HG03066 (cell line): ENCODE results near the gene SLC30A7.
"Not testable (repeated sequence)": the region's sequence is repeated elsewhere in the genome, so short reads cannot be mapped to it uniquely, and the experiment has no call there.

ENCODE experiments used
- ATAC-seq: cut with Tn5 transposase; IDR thresholded peaks from one replicate; pipeline ENCODE4 v1.9.1; 2021; ENCODE audit warnings: low read depth; ENCODE audit not compliant: unreplicated experiment

Gene SLC30A7

GRCh38 chr1:100889007-100889406, 6.9 kb upstream of the SLC30A7 start:
- ATAC-seq: not testable (repeated sequence)

GRCh38 chr1:100889869-100890482, 5.9 kb upstream of the SLC30A7 start:
- ATAC-seq: not testable (repeated sequence)

- no peak for ATAC-seq
Measured at GRCh38 chr1:100891380-100891779, 4.5 kb upstream of the SLC30A7 start.

GRCh38 chr1:100892554-100892953, 3.3 kb upstream of the SLC30A7 start:
- no peak for ATAC-seq

- ATAC-seq: no peak
Measured at GRCh38 chr1:100893718-100894117, 2.2 kb upstream of the SLC30A7 start.

- peak; percentile 44 for ATAC-seq
Measured at GRCh38 chr1:100894603-100895539, 1.0 kb upstream of the SLC30A7 start, which contains the start of gene EXTL2. TSS of gene EXTL2 (minus strand) at chr1:100894842. CDS start at chr1:100888757, 6,085 bp downstream.

GRCh38 chr1:100896481-100896982, 642 bp downstream of the SLC30A7 start:
- peak; percentile 29 for ATAC-seq

GRCh38 chr1:100902365-100902764, 6.5 kb downstream of the SLC30A7 start:
- ATAC-seq: no peak

- ATAC-seq: no peak
Measured at GRCh38 chr1:100903777-100904176, 7.9 kb downstream of the SLC30A7 start.

- ATAC-seq: no peak
Measured at GRCh38 chr1:100904528-100904927, 8.6 kb downstream of the SLC30A7 start.

GRCh38 chr1:100905181-100905580, 9.3 kb downstream of the SLC30A7 start:
- no peak for ATAC-seq

- ATAC-seq: no peak
Measured at GRCh38 chr1:100907887-100908286, 12.0 kb downstream of the SLC30A7 start.

GRCh38 chr1:100909018-100909417, 13.1 kb downstream of the SLC30A7 start:
- no peak for ATAC-seq

GRCh38 chr1:100912019-100912418, 16.1 kb downstream of the SLC30A7 start:
- ATAC-seq: no peak

- no peak for ATAC-seq
Measured at GRCh38 chr1:100921110-100921706, 25.3 kb downstream of the SLC30A7 start.

GRCh38 chr1:100924212-100924611, 28.3 kb downstream of the SLC30A7 start:
- ATAC-seq: no peak

GRCh38 chr1:100924991-100925390, 29.1 kb downstream of the SLC30A7 start:
- no peak for ATAC-seq

GRCh38 chr1:100926240-100926639, 30.4 kb downstream of the SLC30A7 start:
- ATAC-seq: no peak

GRCh38 chr1:100927276-100927675, 31.4 kb downstream of the SLC30A7 start:
- ATAC-seq: no peak

- no peak for ATAC-seq
Measured at GRCh38 chr1:100928128-100928527, 32.2 kb downstream of the SLC30A7 start.

GRCh38 chr1:100930494-100930893, 34.6 kb downstream of the SLC30A7 start:
- ATAC-seq: no peak
